DOHH2 (cell line): ENCODE results near the gene TARM1.

Source experiments
- CTCF ChIP-seq: fragments of 200-600 bp; sonication (generic); IDR thresholded peaks from one replicate; pipeline ENCODE4 v1.5.1; 2014; ENCODE audit warnings: antibody characterized with exemption, mild to moderate bottlenecking, low read depth, low read length; ENCODE audit not compliant: poor library complexity, severe bottlenecking
- EZH2phosphoT487 ChIP-seq: fragments of 200-600 bp; sonication (generic); IDR thresholded peaks from 2 replicates; pipeline ENCODE4 v1.6.1; 2017; ENCODE audit warnings: borderline replicate concordance, mild to moderate bottlenecking, antibody characterized with exemption, low read length, moderate library complexity, mixed read lengths

- no peak for TF ChIP-seq EZH2phosphoT487
- no peak for TF ChIP-seq CTCF
Observed at GRCh38 chr19:54029301-54029700, 51.9 kb downstream of the TARM1 start.
